ENCODE data around the gene GH2.
"Not testable (repeated sequence)": the region's sequence is repeated elsewhere in the genome, so short reads cannot be mapped to it uniquely, and the experiment has no call there.

The GH2 gene

GRCh38 chr17:63911041-63911635 is 29.4 kb upstream of the GH2 start, which contains the start of gene CSHL1:
Gene CSHL1 (minus strand): TSS chr17:63911258. CDS start chr17:63911196, 62 bp downstream.
- DNase-seq, result no peak

- DNase-seq, result no peak
Measured at GRCh38 chr17:63910096-63910495, 28.4 kb upstream of the GH2 start.

- not testable (repeated sequence) for DNase-seq
Measured at GRCh38 chr17:63909586-63909985, 27.8 kb upstream of the GH2 start.

GRCh38 chr17:63907161-63907778 is 25.5 kb upstream of the GH2 start:
- DNase-seq, result not testable (repeated sequence)

- not testable (repeated sequence) for DNase-seq
Measured at GRCh38 chr17:63904796-63905195, 23.1 kb upstream of the GH2 start.

- not testable (repeated sequence) for DNase-seq
Measured at GRCh38 chr17:63903787-63904201, 22.1 kb upstream of the GH2 start.

- not testable (repeated sequence) for DNase-seq
Measured at GRCh38 chr17:63901971-63902370, 20.2 kb upstream of the GH2 start.

- DNase-seq, result peak in 1 of 2 experiments; percentile 35
Measured at GRCh38 chr17:63898899-63899798, 17.4 kb upstream of the GH2 start.

- DNase-seq, result not testable (repeated sequence)
Measured at GRCh38 chr17:63896524-63897354, 15.0 kb upstream of the GH2 start, which contains the start of gene CSH1. Gene CSH1 (minus strand): TSS chr17:63896574. CDS start chr17:63896511, 63 bp downstream.

- DNase-seq, result not testable (repeated sequence)
Measured at GRCh38 chr17:63894821-63895220, 13.1 kb upstream of the GH2 start.

- not testable (repeated sequence) for DNase-seq
Measured at GRCh38 chr17:63894021-63894420, 12.3 kb upstream of the GH2 start.

- not testable (repeated sequence) for DNase-seq
Measured at GRCh38 chr17:63892316-63893037, 10.7 kb upstream of the GH2 start.

- not testable (repeated sequence) for DNase-seq
Measured at GRCh38 chr17:63889026-63889848, 7.5 kb upstream of the GH2 start.

GRCh38 chr17:63885119-63885518 is 3.4 kb upstream of the GH2 start:
- not testable (repeated sequence) for DNase-seq

- DNase-seq, result not testable (repeated sequence)
Measured at GRCh38 chr17:63882626-63883126, 932 bp upstream of the GH2 start.

GRCh38 chr17:63881337-63881736 is 407 bp downstream of the GH2 start:
- not testable (repeated sequence) for DNase-seq

- no peak for DNase-seq
Measured at GRCh38 chr17:63880706-63881105, 1.0 kb downstream of the GH2 start.

- not testable (repeated sequence) for DNase-seq
Measured at GRCh38 chr17:63878413-63878812, 3.3 kb downstream of the GH2 start.

- DNase-seq, result not testable (repeated sequence)
Measured at GRCh38 chr17:63874693-63875092, 7.1 kb downstream of the GH2 start.

GRCh38 chr17:63874061-63874626 is 7.6 kb downstream of the GH2 start:
- not testable (repeated sequence) for DNase-seq
